ENCODE measurements around the gene DCUN1D3. TPM values are rescaled to one million over a fixed set of nuclear protein-coding genes. Genes with fewer than 3 reads are reported as not detected.

DCUN1D3 gene
- total RNA-seq, 2 experiments from 2014 or later, result 3.1 to 4.5 TPM

DNA sequence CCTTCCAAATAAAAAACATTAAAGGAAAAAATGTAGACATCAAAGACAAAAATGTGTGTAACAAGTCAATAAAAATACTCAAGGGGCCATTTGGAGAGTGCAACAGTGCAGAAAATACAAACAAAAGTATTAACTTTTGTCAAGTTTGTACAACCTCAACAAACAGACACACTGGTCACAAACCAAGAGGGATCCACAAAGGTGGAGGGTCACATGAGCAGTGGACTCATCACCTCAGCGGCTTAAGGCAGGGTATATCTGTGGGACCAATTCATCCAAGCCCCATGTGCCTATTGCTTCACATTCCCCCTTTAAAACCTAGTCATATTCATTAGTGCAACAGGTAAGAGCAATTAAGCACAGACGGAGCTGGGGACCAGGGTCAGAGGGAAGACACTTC lies 45.2 kb downstream of the DCUN1D3 start:
- H3K27ac ChIP-seq (ENCODE audit: low read depth, low read length, poor library complexity, severe bottlenecking), result no peak overlapping the region
- TF ChIP-seq, protein P1, sequence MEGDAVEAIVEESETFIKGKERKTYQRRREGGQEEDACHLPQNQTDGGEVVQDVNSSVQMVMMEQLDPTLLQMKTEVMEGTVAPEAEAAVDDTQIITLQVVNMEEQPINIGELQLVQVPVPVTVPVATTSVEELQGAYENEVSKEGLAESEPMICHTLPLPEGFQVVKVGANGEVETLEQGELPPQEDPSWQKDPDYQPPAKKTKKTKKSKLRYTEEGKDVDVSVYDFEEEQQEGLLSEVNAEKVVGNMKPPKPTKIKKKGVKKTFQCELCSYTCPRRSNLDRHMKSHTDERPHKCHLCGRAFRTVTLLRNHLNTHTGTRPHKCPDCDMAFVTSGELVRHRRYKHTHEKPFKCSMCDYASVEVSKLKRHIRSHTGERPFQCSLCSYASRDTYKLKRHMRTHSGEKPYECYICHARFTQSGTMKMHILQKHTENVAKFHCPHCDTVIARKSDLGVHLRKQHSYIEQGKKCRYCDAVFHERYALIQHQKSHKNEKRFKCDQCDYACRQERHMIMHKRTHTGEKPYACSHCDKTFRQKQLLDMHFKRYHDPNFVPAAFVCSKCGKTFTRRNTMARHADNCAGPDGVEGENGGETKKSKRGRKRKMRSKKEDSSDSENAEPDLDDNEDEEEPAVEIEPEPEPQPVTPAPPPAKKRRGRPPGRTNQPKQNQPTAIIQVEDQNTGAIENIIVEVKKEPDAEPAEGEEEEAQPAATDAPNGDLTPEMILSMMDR (conservative IDR thresholded peaks at IDR 0.05; ENCODE audit: low read length), result no peak
- no peak for TF ChIP-seq EZH2phosphoT487 (IDR thresholded peaks at IDR 0.05; ENCODE audit: borderline replicate concordance, low read depth, low read length)
- H3K9me3 ChIP-seq (ENCODE audit: low read length), result no peaks in the 10 kb centered on the region
- H3K79me2 ChIP-seq (ENCODE audit: insufficient read depth, low read depth, low read length), result no peaks in the 10 kb centered on the region
- ChIA-PET CTCF (ENCODE audit: unreplicated experiment) (no interaction called here), POLR2A (interaction anchor here (1.6 kb wide), 1 partner anchor 10 kb away, joined by 5 read pairs; no protein-coding TSS in a partner anchor)
- no peak overlapping the region for H3K4me3 ChIP-seq (ENCODE audit: low read depth, low read length, poor library complexity, severe bottlenecking)
- no peaks in the 10 kb centered on the region; the same call in 1 of the 2 replicates for H4K20me1 ChIP-seq (ENCODE audit: insufficient read depth, low read length)
- H3K9me2 ChIP-seq (ENCODE audit: insufficient read depth, low read length), result no peaks in the 10 kb centered on the region
- no peak overlapping the region for H3K4me2 ChIP-seq (ENCODE audit: low read length)
- no peak for DNase-seq (ENCODE audit: low spot score)
- H3K36me3 ChIP-seq (ENCODE audit: insufficient read depth, low read length), result peaks cover 9% of the 10 kb centered on the region
- intact Hi-C loops (cut with micrococcal nuclease; ENCODE audit: unreplicated experiment), result no loop called here
- no TSS peak for BruUV-seq (replicated peaks)
- H2AFZ ChIP-seq (ENCODE audit: low read length), result no peak overlapping the region
- no peaks in the 10 kb centered on the region for H3K4me1 ChIP-seq (ENCODE audit: insufficient read depth, low read length, poor library complexity, severe bottlenecking)

GRCh38 chr16:20853981-20854620 lies 46.1 kb downstream of the DCUN1D3 start:
- Histone ChIP-seq H3K4me1 (ENCODE audit: insufficient read depth, low read length, poor library complexity, severe bottlenecking) (no peaks in the 10 kb centered on the region), H2AFZ (ENCODE audit: low read length) (no peak overlapping the region), H3K36me3 (ENCODE audit: insufficient read depth, low read length) (peaks cover 3% of the 10 kb centered on the region), H3K27ac (ENCODE audit: low read depth, low read length, poor library complexity, severe bottlenecking) (no peak overlapping the region), H3K79me2 (ENCODE audit: insufficient read depth, low read depth, low read length) (no peaks in the 10 kb centered on the region), H3K9me3 (ENCODE audit: low read length) (no peaks in the 10 kb centered on the region), H3K4me2 (ENCODE audit: low read length) (no peak overlapping the region), H3K9me2 (ENCODE audit: insufficient read depth, low read length) (no peaks in the 10 kb centered on the region), H3K4me3 (ENCODE audit: low read depth, low read length, poor library complexity, severe bottlenecking) (no peak overlapping the region), H4K20me1 (ENCODE audit: insufficient read depth, low read length) (no peaks in the 10 kb centered on the region; the same call in 1 of the 2 replicates)
- ChIA-PET CTCF (ENCODE audit: unreplicated experiment) (interaction anchor here (0.6 kb wide), 1 partner anchor 1292 kb away, joined by 4 read pairs; no protein-coding TSS in a partner anchor), POLR2A (interaction anchor here (0.5 to 1.1 kb wide), 4 partner anchors 14 to 141 kb away, joined by 3 to 5 read pairs (median 4); no protein-coding TSS in a partner anchor)
- intact Hi-C loops (cut with micrococcal nuclease; ENCODE audit: unreplicated experiment), result no loop called here
- no TSS peak for BruUV-seq (replicated peaks)
- no peak for DNase-seq (ENCODE audit: low spot score)
- TF ChIP-seq EZH2phosphoT487 (IDR thresholded peaks at IDR 0.05; ENCODE audit: borderline replicate concordance, low read depth, low read length), result no peak
- TF ChIP-seq, protein P1 (conservative IDR thresholded peaks at IDR 0.05; ENCODE audit: low read length), result no peak

DNA sequence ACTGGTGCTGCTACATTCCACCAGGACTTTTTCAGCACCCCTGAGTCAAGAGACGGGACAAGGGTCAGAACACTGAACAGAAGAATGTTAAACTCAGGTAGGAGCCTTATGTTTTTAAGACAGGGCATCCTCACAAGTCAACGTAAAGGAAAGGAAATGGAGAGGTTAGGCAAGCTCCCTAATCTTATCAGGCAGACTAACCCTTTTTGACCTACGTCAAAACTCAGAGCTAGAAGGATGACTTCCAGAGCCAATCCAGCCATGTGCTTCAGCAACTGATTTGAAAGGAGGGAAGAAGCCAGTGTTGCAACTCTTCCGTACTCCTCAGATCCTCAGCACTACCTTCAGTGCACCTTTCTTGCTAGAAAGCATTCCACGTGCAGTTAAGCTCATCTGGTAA lies 47.0 kb downstream of the DCUN1D3 start:
- no peaks in the 10 kb centered on the region; the same call in 1 of the 2 replicates for H4K20me1 ChIP-seq (ENCODE audit: insufficient read depth, low read length)
- intact Hi-C loops (cut with micrococcal nuclease; ENCODE audit: unreplicated experiment), result no loop called here
- peaks cover 3% of the 10 kb centered on the region for H3K36me3 ChIP-seq (ENCODE audit: insufficient read depth, low read length)
- no peak overlapping the region for H3K27ac ChIP-seq (ENCODE audit: low read depth, low read length, poor library complexity, severe bottlenecking)
- H3K4me2 ChIP-seq (ENCODE audit: low read length), result no peak overlapping the region
- CTCF ChIA-PET (ENCODE audit: unreplicated experiment), result no interaction called here
- no peaks in the 10 kb centered on the region for H3K79me2 ChIP-seq (ENCODE audit: insufficient read depth, low read depth, low read length)
- H3K4me3 ChIP-seq (ENCODE audit: low read depth, low read length, poor library complexity, severe bottlenecking), result no peak overlapping the region
- no peaks in the 10 kb centered on the region for H3K9me2 ChIP-seq (ENCODE audit: insufficient read depth, low read length)
- H3K9me3 ChIP-seq (ENCODE audit: low read length), result no peaks in the 10 kb centered on the region
- no TSS peak for BruUV-seq (replicated peaks)
- DNase-seq (ENCODE audit: low spot score), result no peak
- H3K4me1 ChIP-seq (ENCODE audit: insufficient read depth, low read length, poor library complexity, severe bottlenecking), result no peaks in the 10 kb centered on the region
- no peak overlapping the region for H2AFZ ChIP-seq (ENCODE audit: low read length)
- POLR2A ChIA-PET, result interaction anchor here (0.9 to 1.1 kb wide), 2 partner anchors 22 to 142 kb away, joined by 3 to 5 read pairs; no protein-coding TSS in a partner anchor
- no peak for TF ChIP-seq EZH2phosphoT487 (IDR thresholded peaks at IDR 0.05; ENCODE audit: borderline replicate concordance, low read depth, low read length)
- TF ChIP-seq, protein P1 (conservative IDR thresholded peaks at IDR 0.05; ENCODE audit: low read length), result no peak
